Spleen (tissue), 11 donors: ENCODE measurements around the gene KIAA0825. TPM values are rescaled to one million over a fixed set of nuclear protein-coding genes. Genes with fewer than 3 reads are reported as not detected.
A peak's percentile ranks its signal among the peaks of the same experiment; 100 is the strongest.

Experiments used
- DNase-seq: peaks from one replicate; pipeline ENCODE4 v3.0.0-alpha.2; 2020
- H3K27ac ChIP-seq, 8 donors: fragments of 200-600 bp; sonication (generic) in 7 of 8; 1 replicate in 4 of 8; 2 replicates in 4 of 8; pipeline versions ENCODE4 v1.5.0 to v1.8.0; 2016 to 2021; ENCODE audit warnings: inconsistent platforms in 4 of 8, mild to moderate bottlenecking in 4 of 8, moderate library complexity in 1 of 8
- H3K27me3 ChIP-seq, 7 donors: fragments of 200-600 bp; sonication (generic) in 6 of 7; replicated peaks in 1 of 7; 1 replicate in 4 of 7; 2 replicates in 3 of 7; pipeline versions ENCODE4 v1.5.0 to v1.8.0; 2016 to 2021; ENCODE audit warnings: inconsistent platforms in 3 of 7, mild to moderate bottlenecking in 1 of 7
- H3K36me3 ChIP-seq, 6 donors: fragments of 200-600 bp; sonication (generic) in 5 of 6; 1 replicate in 4 of 6; 2 replicates in 2 of 6; pipeline versions ENCODE4 v1.5.0 to v1.8.0; 2016 to 2021; ENCODE audit warnings: inconsistent platforms in 2 of 6
- H3K4me1 ChIP-seq, 6 donors: fragments of 200-600 bp; sonication (generic) in 5 of 6; 1 replicate in 3 of 6; 2 replicates in 3 of 6; pipeline versions ENCODE4 v1.5.0 to v1.8.0; 2016 to 2021; ENCODE audit warnings: inconsistent platforms in 3 of 6
- H3K4me3 ChIP-seq, 8 donors: fragments of 200-600 bp; sonication (generic) in 7 of 8; 1 replicate in 4 of 8; 2 replicates in 4 of 8; pipeline versions ENCODE4 v1.5.0 to v1.8.0; 2016 to 2021; ENCODE audit warnings: inconsistent platforms in 4 of 8, mild to moderate bottlenecking in 4 of 8, moderate library complexity in 2 of 8
- H3K9me3 ChIP-seq, 8 donors: fragments of 200-600 bp; sonication (generic) in 7 of 8; 1 replicate in 4 of 8; 2 replicates in 4 of 8; pipeline versions ENCODE4 v1.5.0 to v1.8.0; 2016 to 2021; ENCODE audit warnings: inconsistent platforms in 4 of 8
- POLR2A ChIP-seq, 3 donors: fragments of 450-650 bp; IDR thresholded peaks; one replicate each; pipeline ENCODE4 v1.5.1; 2017; ENCODE audit warnings: antibody characterized with exemption in 3 of 3, mild to moderate bottlenecking in 1 of 3
- POLR2AphosphoS5 ChIP-seq, 3 donors: sonication (generic); formaldehyde crosslinking; IDR thresholded peaks; one replicate each; pipeline ENCODE4 v1.5.1; 2017; ENCODE audit warnings: antibody characterized with exemption in 3 of 3
- WGBS, 5 donors: extraction: QIAGEN DNeasy Blood & Tissue Kit in 3 of 5; methylation state at CpG; one replicate each; pipeline versions ENCODE4 v1.1.5 to v1.1.7; 2013 to 2018; 5-methylcytosine and 5-hydroxymethylcytosine counted together
- intact Hi-C: fragments of 100-400 bp; cut with DNase I; formaldehyde crosslinking; loops from one replicate; pipeline ENCODE4 v1.15.0; 2023; ENCODE audit warnings: low total_unique reads
- polyA plus RNA-seq, 3 donors: library from polyadenylated mRNA; stranded (reverse); fragments of 200-250 nt; gene quantifications; one replicate each; pipeline ENCODE4 v1.2.1, GENCODE V29; 2013
- total RNA-seq, 7 donors: library from RNA; depleted of rRNA in 3 of 7; stranded (reverse); fragments of >200 nt in 3 of 7; fragmentation: NEBNext Ultra II Directional in 4 of 7; extraction: Animal tissue kit (Norgen Biotek cat#: 25700) in 4 of 7; gene quantifications; one replicate each; pipeline versions ENCODE4 v1.1.0 to v1.2.1, GENCODE V29; 2016 to 2021
- TF ChIP-seq, protein P1 (sequence below), 11 experiments: fragments of 200-600 bp in 7 of 11; fragments of 450-650 bp in 4 of 11; sonication (generic) in 4 of 11; IDR thresholded peaks in 8 of 11; conservative IDR thresholded peaks in 3 of 11; 1 replicate in 7 of 11; 2 replicates in 4 of 11; pipeline versions ENCODE4 v1.4.0 to v1.8.0; 2016 to 2021; ENCODE audit warnings: antibody characterized with exemption in 11 of 11, inconsistent platforms in 4 of 11, mild to moderate bottlenecking in 1 of 11
- donor health status: healthy with polysubstance abuse.
- donor health status: DM: no; HTN: no; CAD: no; lungs with moderate emphysema.
- donor health status: DM: no; HTN: no; CAD: no.
- donor health status: Bipolar disorder and iron deficiency.
- donor health status: healthy.
- donor health status: DM: no; HTN: no; CAD: no.
- donor health status: DM: yes; HTN: yes; CAD: no.

KIAA0825 gene
- total and polyA plus RNA-seq, 10 donors: 0.20 to 13.5 (median 6.0) TPM

- WGBS, 5 donors: 87 to 94% (median 89%) methylated on average over 6 of the region's 6 CpGs
- Histone ChIP-seq H3K4me3 (no peak overlapping the region), H3K27ac (no peak overlapping the region), H3K4me1 (no peaks in the 10 kb centered on the region), H3K9me3 (peaks cover 0 to 24% (median 8%) of the 10 kb centered on the region in 8 donors), H3K27me3 (no peaks in the 10 kb centered on the region), H3K36me3 (no peaks in the 10 kb centered on the region)
- DNase-seq: no peak
- intact Hi-C loops: no loop called here
- TF ChIP-seq POLR2AphosphoS5 (IDR thresholded peaks at IDR 0.05): no peak
- TF ChIP-seq POLR2A (IDR thresholded peaks at IDR 0.05): no peak
- TF ChIP-seq, protein P1, sequence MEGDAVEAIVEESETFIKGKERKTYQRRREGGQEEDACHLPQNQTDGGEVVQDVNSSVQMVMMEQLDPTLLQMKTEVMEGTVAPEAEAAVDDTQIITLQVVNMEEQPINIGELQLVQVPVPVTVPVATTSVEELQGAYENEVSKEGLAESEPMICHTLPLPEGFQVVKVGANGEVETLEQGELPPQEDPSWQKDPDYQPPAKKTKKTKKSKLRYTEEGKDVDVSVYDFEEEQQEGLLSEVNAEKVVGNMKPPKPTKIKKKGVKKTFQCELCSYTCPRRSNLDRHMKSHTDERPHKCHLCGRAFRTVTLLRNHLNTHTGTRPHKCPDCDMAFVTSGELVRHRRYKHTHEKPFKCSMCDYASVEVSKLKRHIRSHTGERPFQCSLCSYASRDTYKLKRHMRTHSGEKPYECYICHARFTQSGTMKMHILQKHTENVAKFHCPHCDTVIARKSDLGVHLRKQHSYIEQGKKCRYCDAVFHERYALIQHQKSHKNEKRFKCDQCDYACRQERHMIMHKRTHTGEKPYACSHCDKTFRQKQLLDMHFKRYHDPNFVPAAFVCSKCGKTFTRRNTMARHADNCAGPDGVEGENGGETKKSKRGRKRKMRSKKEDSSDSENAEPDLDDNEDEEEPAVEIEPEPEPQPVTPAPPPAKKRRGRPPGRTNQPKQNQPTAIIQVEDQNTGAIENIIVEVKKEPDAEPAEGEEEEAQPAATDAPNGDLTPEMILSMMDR (IDR thresholded peaks at IDR 0.05 in 8 of 11, conservative IDR thresholded peaks at IDR 0.05 in 3 of 11): no peak
Measured at GRCh38 chr5:94429566-94429965, 188.8 kb downstream of the KIAA0825 start.

DNA sequence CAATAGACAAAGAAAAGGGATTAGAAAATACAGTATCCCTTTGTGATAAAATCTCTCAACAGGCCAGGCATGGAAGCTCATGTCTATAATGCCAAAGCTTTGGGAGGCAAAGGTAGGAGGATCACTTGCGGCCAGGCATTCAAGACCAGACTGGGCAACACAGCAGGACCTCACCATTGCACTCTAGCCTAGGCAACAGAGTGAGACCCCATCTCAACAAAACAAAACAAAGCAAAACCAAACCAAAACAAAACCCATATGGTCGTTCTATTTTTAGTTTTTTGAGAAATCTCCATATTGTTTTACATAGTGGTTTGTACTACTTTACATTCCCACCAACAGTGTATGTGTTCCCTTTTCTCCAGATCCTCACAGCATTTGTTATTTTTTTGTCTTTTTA lies 193.0 kb downstream of the KIAA0825 start:
- intact Hi-C loops: no loop called here
- H3K27me3 ChIP-seq: no peaks in the 10 kb centered on the region
- H3K27ac ChIP-seq: no peak overlapping the region
- H3K36me3 ChIP-seq: no peaks in the 10 kb centered on the region
- peaks cover 0 to 13% (median 0%) of the 10 kb centered on the region in 6 donors for H3K4me1 ChIP-seq
- TF ChIP-seq POLR2AphosphoS5 (IDR thresholded peaks at IDR 0.05) (no peak), POLR2A (IDR thresholded peaks at IDR 0.05) (no peak)
- TF ChIP-seq, protein P1 (IDR thresholded peaks at IDR 0.05 in 8 of 11, conservative IDR thresholded peaks at IDR 0.05 in 3 of 11): no peak
- DNase-seq: no peak
- H3K9me3 ChIP-seq: peaks cover 0 to 22% (median 8%) of the 10 kb centered on the region in 8 donors
- H3K4me3 ChIP-seq: no peak overlapping the region
- 76 to 93% (median 83%) methylated on average over 2 of the region's 2 CpGs for WGBS, 5 donors

GRCh38 chr5:94423411-94423810 lies 195.0 kb downstream of the KIAA0825 start:
- Histone ChIP-seq H3K36me3 (no peaks in the 10 kb centered on the region), H3K4me3 (no peak overlapping the region), H3K9me3 (peaks cover 0 to 10% (median 1%) of the 10 kb centered on the region in 8 donors), H3K4me1 (peaks cover 0 to 13% (median 0%) of the 10 kb centered on the region in 6 donors), H3K27me3 (no peaks in the 10 kb centered on the region), H3K27ac (peak overlapping the region in 4 of 8 donors; percentile 1 to 81 (median 65))
- intact Hi-C loops: no loop called here
- TF ChIP-seq, protein P1 (IDR thresholded peaks at IDR 0.05 in 8 of 11, conservative IDR thresholded peaks at IDR 0.05 in 3 of 11): no peak
- no peak for DNase-seq

- no peak overlapping the region for H3K4me3 ChIP-seq
- no peaks in the 10 kb centered on the region for H3K27me3 ChIP-seq
- H3K27ac ChIP-seq: peak overlapping the region in 4 of 8 donors; percentile 1 to 81 (median 65)
- no peak for TF ChIP-seq POLR2AphosphoS5 (IDR thresholded peaks at IDR 0.05)
- TF ChIP-seq, protein P1 (IDR thresholded peaks at IDR 0.05 in 8 of 11, conservative IDR thresholded peaks at IDR 0.05 in 3 of 11): no peak
- TF ChIP-seq POLR2A (IDR thresholded peaks at IDR 0.05): no peak
- H3K9me3 ChIP-seq: peaks cover 0 to 7% (median 0%) of the 10 kb centered on the region in 8 donors
- peaks cover 0 to 13% (median 0%) of the 10 kb centered on the region in 6 donors for H3K4me1 ChIP-seq
- no peaks in the 10 kb centered on the region for H3K36me3 ChIP-seq
- 47 to 82% (median 67%) methylated on average over 3 of the region's 3 CpGs for WGBS, 5 donors
- intact Hi-C loops: no loop called here
- no peak for DNase-seq
Measured at GRCh38 chr5:94422812-94423211, 195.6 kb downstream of the KIAA0825 start.
